GM12878 (cell line): ENCODE data around the gene MYL12A. TPM values are rescaled to one million over a fixed set of nuclear protein-coding genes. Genes with fewer than 3 reads are reported as not detected.
A peak's percentile ranks its signal among the peaks of the same experiment; 100 is the strongest.

Experiments
- ATAC-seq: fragments of 200-7000 bp; cut with Tn5 transposase; 3 replicates; pipeline ENCODE4 v1.9.1; 2020; ENCODE audit warnings: mild to moderate bottlenecking, moderate library complexity
- BruUV-seq: library from RNA; stranded (reverse); fragments of 400-500 nt; replicated peaks from 2 replicates; lab custom pipeline; 2021; lab: Mats Ljungman, UMichigan
- CTCF ChIA-PET: fragments of 300-600 bp; sonication (Branson Sonifier 250); formaldehyde crosslinking; extraction: SDS; loops from one replicate; lab custom pipeline; 2021; ENCODE audit warnings: inconsistent platforms; lab: Yijun Ruan, JAX
- POLR2A ChIA-PET: fragments of 350-600 bp; formaldehyde crosslinking; extraction: SDS; loops from one replicate; lab custom pipeline; 2021; ENCODE audit warnings: inconsistent platforms; lab: Charles Lee
- RAD21 ChIA-PET: fragments of 300-600 bp; sonication (Branson Sonifier 250); formaldehyde crosslinking; loops from one replicate; lab custom pipeline; 2023; ENCODE audit warnings: antibody characterized with exemption; ENCODE audit not compliant: unreplicated experiment; lab: Charles Lee
- SMC1A ChIA-PET: fragments of 300-600 bp; sonication (Branson Sonifier 250); formaldehyde crosslinking; loops from one replicate; lab custom pipeline; 2023; ENCODE audit not compliant: unreplicated experiment, uncharacterized antibody; lab: Charles Lee
- DNase-seq: peaks from one replicate; pipeline ENCODE4 v3.0.0-alpha.2; 2011; ENCODE audit warnings: low read depth, low spot score
- FAIRE-seq: peaks from 3 replicates; lab custom pipeline; 2011; peaks lifted over from hg19 to GRCh38; lab: Jason Lieb, UNC
- H2AFZ ChIP-seq: 2 replicates; pipeline ENCODE4 v1.6.0; 2011; ENCODE audit warnings: low read depth, low read length, control low read depth; ENCODE audit not compliant: control insufficient read depth
- H3K27ac ChIP-seq: 2 replicates; pipeline ENCODE4 v1.5.1; 2011; ENCODE audit warnings: control low read depth; ENCODE audit not compliant: control insufficient read depth, insufficient read depth
- H3K27me3 ChIP-seq, 2 experiments: replicated peaks in 1 of 2; 2 replicates each; pipeline versions ENCODE4 v1.6.0 to v1.6.1; 2011; ENCODE audit warnings: low read length in 1 of 2; ENCODE audit not compliant: control insufficient read depth in 2 of 2, insufficient read depth in 2 of 2
- H3K36me3 ChIP-seq, 2 experiments: 2 replicates each; pipeline ENCODE4 v1.5.1; 2011; ENCODE audit warnings: low read length in 1 of 2; ENCODE audit not compliant: control insufficient read depth in 2 of 2, insufficient read depth in 2 of 2
- H3K4me1 ChIP-seq: 2 replicates; pipeline ENCODE4 v1.6.1; 2011; ENCODE audit warnings: mild to moderate bottlenecking, low read length, moderate library complexity, mixed read lengths; ENCODE audit not compliant: control insufficient read depth, insufficient read depth
- H3K4me2 ChIP-seq: 2 replicates; pipeline ENCODE4 v1.6.0; 2011; ENCODE audit warnings: control low read depth; ENCODE audit not compliant: control insufficient read depth, insufficient read depth
- H3K4me3 ChIP-seq: fragments of 200-600 bp; sonication (generic); 2 replicates; pipeline ENCODE4 v1.5.1; 2016
- H3K79me2 ChIP-seq: 2 replicates; pipeline ENCODE4 v1.6.0; 2011; ENCODE audit warnings: low read length; ENCODE audit not compliant: control insufficient read depth, insufficient read depth
- H3K9ac ChIP-seq: 2 replicates; pipeline ENCODE4 v1.8.0; 2011; ENCODE audit warnings: low read length, control low read depth, mixed read lengths; ENCODE audit not compliant: control insufficient read depth, insufficient read depth
- H3K9me3 ChIP-seq: replicated peaks from 3 replicates; pipeline ENCODE4 v1.5.1; 2011; ENCODE audit warnings: mild to moderate bottlenecking, low read length; ENCODE audit not compliant: control insufficient read depth, insufficient read depth
- H4K20me1 ChIP-seq: 2 replicates; pipeline ENCODE4 v1.6.0; 2011; ENCODE audit not compliant: control insufficient read depth, insufficient read depth
- DPF2 ChIP-seq: fragments of 450-650 bp; IDR thresholded peaks from 2 replicates; pipeline ENCODE4 v1.6.1; 2017; ENCODE audit warnings: mild to moderate bottlenecking
- EZH2 ChIP-seq: IDR thresholded peaks from 2 replicates; pipeline ENCODE4 v1.6.1; 2012; ENCODE audit warnings: low read depth, mild to moderate bottlenecking, control low read depth, inconsistent platforms, low read length, borderline replicate concordance; ENCODE audit not compliant: control insufficient read depth
- GATAD2B ChIP-seq: fragments of 450-650 bp; conservative IDR thresholded peaks from 2 replicates; pipeline ENCODE4 v1.6.1; 2017; ENCODE audit warnings: low read depth, mild to moderate bottlenecking, moderate library complexity
- LARP7 ChIP-seq: fragments of 450-650 bp; IDR thresholded peaks from 2 replicates; pipeline ENCODE4 v1.6.1; 2017; ENCODE audit warnings: mild to moderate bottlenecking
- NFIC ChIP-seq: IDR thresholded peaks from 2 replicates; pipeline ENCODE4 v1.6.1; 2012; ENCODE audit warnings: low read depth, mild to moderate bottlenecking, inconsistent platforms, low read length, moderate library complexity
- NFYB ChIP-seq: IDR thresholded peaks from 2 replicates; pipeline ENCODE4 v1.6.1; 2011; ENCODE audit warnings: low read depth, mild to moderate bottlenecking, low read length, improper control_type of control experiment, moderate library complexity; ENCODE audit not compliant: insufficient read depth
- PRDM15 ChIP-seq: fragments of 450-650 bp; formaldehyde crosslinking; IDR thresholded peaks from 2 replicates; pipeline ENCODE4 v1.4.0; 2020; ENCODE audit warnings: mild to moderate bottlenecking, moderate library complexity
- SMAD1 ChIP-seq: fragments of 450-650 bp; IDR thresholded peaks from 2 replicates; pipeline ENCODE4 v1.6.1; 2018; ENCODE audit warnings: mild to moderate bottlenecking, low read depth; ENCODE audit not compliant: partially characterized antibody
- SMAD5 ChIP-seq: IDR thresholded peaks from 2 replicates; pipeline ENCODE4 v1.6.1; 2016; ENCODE audit warnings: antibody characterized with exemption, low read depth
- SREBF2 ChIP-seq: IDR thresholded peaks from 2 replicates; pipeline ENCODE4 v1.6.1; 2012; ENCODE audit warnings: mild to moderate bottlenecking, low read length
- ZNF687 ChIP-seq: fragments of 450-650 bp; IDR thresholded peaks from 2 replicates; pipeline ENCODE4 v1.6.1; 2017; ENCODE audit warnings: mild to moderate bottlenecking, moderate library complexity
- WGBS: methylation state at CpG from one replicate; pipeline ENCODE4 v1.1.6; 2016; ENCODE audit warnings: low lambda C conversion rate; ENCODE audit not compliant: insufficient replicate concordance, insufficient coverage; ENCODE audit errors: missing lambda C conversion rate; 5-methylcytosine and 5-hydroxymethylcytosine counted together
- in situ Hi-C: fragments of 300-500 bp; cut with MboI; formaldehyde crosslinking; loops from 9 replicates; pipeline ENCODE4 v1.14.3; 2018; ENCODE audit warnings: mixed read lengths
- intact Hi-C: fragments of 100-400 bp; cut with micrococcal nuclease; formaldehyde crosslinking; loops from one replicate; pipeline ENCODE4 v1.14.2; 2022; ENCODE audit not compliant: unreplicated experiment
- polyA plus RNA-seq, 11 experiments: library from polyadenylated mRNA; depleted of rRNA in 4 of 11; unstranded in 6 of 11; stranded (reverse) in 5 of 11; fragments of >200 nt; fragmentation: Nextera tagmentation in 4 of 11; fragmentation: Illumina TruSeq in 1 of 11; extraction: Ambion mirVana in 4 of 11; extraction: Trizol in 1 of 11; gene quantifications; 1 replicate in 1 of 11; 2 replicates in 10 of 11; pipeline versions ENCODE4 v1.2.1 to v1.2.3, GENCODE V29; 2011 to 2016; ENCODE audit warnings: inconsistent platforms in 2 of 11, missing spikeins in 2 of 11, low read depth in 1 of 11
- total RNA-seq, 4 experiments: library from RNA; depleted of rRNA in 3 of 4; stranded (reverse); fragments of >200 nt in 3 of 4; fragmentation: Illumina TruSeq in 1 of 4; extraction: Trizol in 1 of 4; gene quantifications; 2 replicates each; pipeline versions ENCODE4 v1.2.1 to v1.2.3, GENCODE V29; 2013 to 2021
- TF ChIP-seq, protein P1 (sequence below): IDR thresholded peaks from 2 replicates; pipeline ENCODE4 v1.6.1; 2012; ENCODE audit warnings: low read depth, low read length, improper control_type of control experiment
- TF ChIP-seq, protein P2 (sequence below): fragments of 450-650 bp; IDR thresholded peaks from 2 replicates; pipeline ENCODE4 v1.6.1; 2017; ENCODE audit warnings: low read depth, mild to moderate bottlenecking, moderate library complexity

Gene MYL12A
- total and polyA plus RNA-seq, 10 of the 15 experiments (the other 5 are each of a cell fraction or from before 2014, with no cell fraction given): 488 to 1,663 (median 924) TPM

DNA sequence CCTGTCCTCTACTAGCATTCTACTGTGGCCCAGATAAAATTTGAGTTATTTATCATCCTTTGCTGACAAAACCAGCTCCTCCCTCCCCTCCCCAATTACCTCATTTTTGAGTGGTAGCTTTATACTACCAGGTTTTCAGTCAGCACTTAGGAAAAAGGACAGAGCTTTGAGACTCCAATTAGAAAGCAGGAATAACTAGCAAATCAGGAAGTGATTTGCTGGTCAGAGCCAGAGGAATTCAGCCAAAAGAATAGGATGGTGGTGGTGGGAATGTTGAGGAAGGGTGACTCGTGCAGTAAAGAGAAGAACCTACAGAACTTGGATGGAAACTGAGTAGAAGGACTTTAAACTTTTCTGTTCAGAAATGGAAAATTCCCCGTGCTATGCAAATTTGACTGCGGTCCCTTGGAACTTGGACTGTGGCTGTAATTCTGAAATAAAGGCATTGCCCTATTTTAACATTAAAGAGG lies 18.0 kb downstream of the MYL12A start:
- POLR2A ChIA-PET: interaction anchor here (0.8 to 5.1 kb wide), 5 partner anchors 9 to 338 kb away, joined by 5 to 36 read pairs (median 9); partner anchors contain the start of gene MYL12A
- intact Hi-C loops (no loop called here), in situ Hi-C loops (loop anchor here (25.0 kb wide), 1 partner anchor 997 kb away; no protein-coding TSS in a partner anchor)
- SMC1A ChIA-PET: interaction anchor here (0.7 to 5.2 kb wide), 9 partner anchors 8 to 401 kb away, joined by 3 to 105 read pairs (median 4); partner anchors contain the start of gene MYL12A
- CTCF ChIA-PET: interaction anchor here (3.1 to 3.4 kb wide), 2 partner anchors 14 to 19 kb away, joined by 11 to 15 read pairs; partner anchors contain the start of gene MYL12A
- RAD21 ChIA-PET: interaction anchor here (1.0 to 4.6 kb wide), 6 partner anchors 10 to 1792 kb away, joined by 3 to 37 read pairs (median 14); partner anchors contain the start of gene MYL12A
- Histone ChIP-seq H2AFZ (no peak overlapping the region), H4K20me1 (no peaks in the 10 kb centered on the region), H3K9me3 (no peaks in the 10 kb centered on the region), H3K9ac (no peak overlapping the region), H3K4me2 (peak overlapping the region; percentile 53), H3K36me3 (peaks cover 0 to 2% of the 10 kb centered on the region in 2 experiments; a peak in 1 of 4 replicates), H3K4me3 (peak overlapping the region; percentile 45), H3K27ac (peak overlapping the region; percentile 47), H3K79me2 (peaks cover 96% of the 10 kb centered on the region), H3K4me1 (peaks cover 12% of the 10 kb centered on the region), H3K27me3 (no peaks in the 10 kb centered on the region)
- no peak for ATAC-seq
- BruUV-seq: no TSS peak
- FAIRE-seq: no peak
- 17% methylated on average over 3 of the region's 3 CpGs for WGBS
- no peak for DNase-seq
- TF ChIP-seq PRDM15 (CRISPR knock-in tag) (no peak), SMAD5 (no peak), DPF2 (no peak), LARP7 (no peak), ZNF687 (no peak), GATAD2B (no peak), SREBF2 (no peak), EZH2 (no peak), SMAD1 (no peak), NFIC (no peak), NFYB (no peak)
- TF ChIP-seq, protein P1, sequence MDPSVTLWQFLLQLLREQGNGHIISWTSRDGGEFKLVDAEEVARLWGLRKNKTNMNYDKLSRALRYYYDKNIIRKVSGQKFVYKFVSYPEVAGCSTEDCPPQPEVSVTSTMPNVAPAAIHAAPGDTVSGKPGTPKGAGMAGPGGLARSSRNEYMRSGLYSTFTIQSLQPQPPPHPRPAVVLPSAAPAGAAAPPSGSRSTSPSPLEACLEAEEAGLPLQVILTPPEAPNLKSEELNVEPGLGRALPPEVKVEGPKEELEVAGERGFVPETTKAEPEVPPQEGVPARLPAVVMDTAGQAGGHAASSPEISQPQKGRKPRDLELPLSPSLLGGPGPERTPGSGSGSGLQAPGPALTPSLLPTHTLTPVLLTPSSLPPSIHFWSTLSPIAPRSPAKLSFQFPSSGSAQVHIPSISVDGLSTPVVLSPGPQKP: no peak
- TF ChIP-seq, protein P2, sequence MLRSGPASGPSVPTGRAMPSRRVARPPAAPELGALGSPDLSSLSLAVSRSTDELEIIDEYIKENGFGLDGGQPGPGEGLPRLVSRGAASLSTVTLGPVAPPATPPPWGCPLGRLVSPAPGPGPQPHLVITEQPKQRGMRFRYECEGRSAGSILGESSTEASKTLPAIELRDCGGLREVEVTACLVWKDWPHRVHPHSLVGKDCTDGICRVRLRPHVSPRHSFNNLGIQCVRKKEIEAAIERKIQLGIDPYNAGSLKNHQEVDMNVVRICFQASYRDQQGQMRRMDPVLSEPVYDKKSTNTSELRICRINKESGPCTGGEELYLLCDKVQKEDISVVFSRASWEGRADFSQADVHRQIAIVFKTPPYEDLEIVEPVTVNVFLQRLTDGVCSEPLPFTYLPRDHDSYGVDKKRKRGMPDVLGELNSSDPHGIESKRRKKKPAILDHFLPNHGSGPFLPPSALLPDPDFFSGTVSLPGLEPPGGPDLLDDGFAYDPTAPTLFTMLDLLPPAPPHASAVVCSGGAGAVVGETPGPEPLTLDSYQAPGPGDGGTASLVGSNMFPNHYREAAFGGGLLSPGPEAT: peak; percentile 61
